ENCODE data around the gene TSPAN5.

- TF ChIP-seq POLR2A (IDR thresholded peaks at IDR 0.05; ENCODE audit: low read length) = no peak
- TF ChIP-seq GATA1 (IDR thresholded peaks at IDR 0.05; ENCODE audit: low read depth, low read length) = no peak
Measured at GRCh38 chr4:98476891-98477290, 181.5 kb downstream of the TSPAN5 start.
